ENCODE measurements around the gene CNTN4. TPM values are rescaled to one million over a fixed set of nuclear protein-coding genes. Genes with fewer than 3 reads are reported as not detected.
"Not testable (repeated sequence)": the region's sequence is repeated elsewhere in the genome, so short reads cannot be mapped to it uniquely, and the experiment has no call there.

Gene CNTN4
- total RNA-seq, 2 donors from 2014 or later: 13.0 to 50.1 TPM

DNA sequence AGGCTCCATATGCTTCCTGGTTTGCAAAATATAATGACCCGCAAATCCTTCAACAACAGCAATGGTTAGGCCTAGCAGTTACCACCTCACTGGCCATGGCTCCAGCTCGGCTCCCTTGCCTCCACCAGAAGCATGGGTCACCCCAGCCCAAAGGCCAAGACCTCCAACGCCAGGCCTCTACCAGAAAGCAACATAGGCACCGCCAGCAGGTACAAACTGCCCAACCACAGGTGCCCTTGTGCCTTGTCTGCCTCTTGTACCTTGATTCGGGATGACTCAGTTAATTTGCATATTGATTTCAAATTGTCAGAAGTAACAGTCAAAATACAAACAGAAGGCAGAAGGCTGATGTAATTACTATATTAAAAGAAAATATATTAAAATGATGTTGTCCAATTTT lies 886.8 kb downstream of the CNTN4 start:
- intact Hi-C loops (cut with DNase I): no loop called here
- DNase-seq (no peak), ATAC-seq (no peak)
- Histone ChIP-seq H3K4me3 (no peak overlapping the region), H3K27me3 (no peaks in the 10 kb centered on the region), H3K9me3 (no peaks in the 10 kb centered on the region), H3K27ac (no peak overlapping the region), H3K36me3 (replicated peaks in 1 of 2; ENCODE audit: insufficient read depth in 1 of 2, low read depth in 2 of 2) (no peaks in the 10 kb centered on the region), H3K4me1 (no peaks in the 10 kb centered on the region)
- TF ChIP-seq CTCF (IDR thresholded peaks at IDR 0.05) (no peak), POLR2A (IDR thresholded peaks at IDR 0.05) (no peak)
- WGBS, 2 donors: 69 to 71% methylated on average over 5 of the region's 5 CpGs

DNA sequence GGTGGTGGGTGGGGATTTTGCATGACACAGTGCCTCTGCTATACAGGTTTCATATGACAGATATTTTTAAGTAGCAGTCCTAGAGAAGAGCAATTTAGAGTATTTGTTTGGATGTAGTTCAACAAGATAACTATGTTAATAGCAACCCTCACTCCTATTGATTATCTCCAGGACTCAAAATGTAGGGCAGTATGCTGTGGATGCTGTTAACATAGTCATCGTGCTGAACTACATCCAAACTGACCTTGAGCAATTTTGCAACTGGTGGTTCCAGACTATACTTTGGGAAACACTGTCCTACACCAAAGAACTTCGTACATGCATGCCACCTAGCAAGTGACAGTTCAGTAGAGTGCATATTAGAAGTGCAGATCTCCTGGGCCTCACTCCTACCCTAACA lies 893.9 kb downstream of the CNTN4 start:
- intact Hi-C loops (cut with DNase I): no loop called here
- TF ChIP-seq POLR2A (IDR thresholded peaks at IDR 0.05) (no peak), CTCF (IDR thresholded peaks at IDR 0.05) (no peak)
- 35 to 51% methylated on average over 2 of the region's 2 CpGs for WGBS, 2 donors
- Histone ChIP-seq H3K27ac (no peak overlapping the region), H3K27me3 (no peaks in the 10 kb centered on the region), H3K9me3 (no peaks in the 10 kb centered on the region), H3K36me3 (replicated peaks in 1 of 2; ENCODE audit: insufficient read depth in 1 of 2, low read depth in 2 of 2) (no peaks in the 10 kb centered on the region), H3K4me1 (peaks cover 9% of the 10 kb centered on the region), H3K4me3 (no peak overlapping the region)
- DNase-seq (no peak), ATAC-seq (no peak)

GRCh38 chr3:2993130-2993529 lies 894.5 kb downstream of the CNTN4 start:
- H3K27ac ChIP-seq; H3K9me3 ChIP-seq; H3K4me1 ChIP-seq; ATAC-seq; DNase-seq; H3K27me3 ChIP-seq; H3K36me3 ChIP-seq (replicated peaks in 1 of 2; ENCODE audit: insufficient read depth in 1 of 2, low read depth in 2 of 2); intact Hi-C loops (cut with DNase I); H3K4me3 ChIP-seq: not testable (repeated sequence)
- WGBS, 2 donors: 80 to 88% methylated on average over 5 of the region's 5 CpGs

DNA sequence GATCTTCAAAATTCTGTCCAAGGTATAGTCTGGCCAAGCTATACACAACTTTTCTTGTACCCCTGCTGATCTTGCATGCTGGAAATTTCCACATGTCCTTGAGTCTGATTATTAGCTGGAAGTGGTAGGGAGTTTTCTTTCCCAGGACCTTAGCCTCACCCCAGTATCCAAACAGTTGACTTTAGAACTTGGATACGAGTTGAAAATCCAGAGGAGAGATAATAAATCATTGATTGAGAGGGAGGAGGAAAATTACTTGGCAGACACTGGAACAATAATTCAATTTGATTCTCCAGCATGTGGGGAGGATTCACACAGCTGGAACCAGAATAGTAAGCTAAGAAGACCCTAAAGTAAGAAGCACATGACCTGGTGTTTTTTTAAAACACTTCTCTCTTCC lies 895.1 kb downstream of the CNTN4 start:
- 6 to 18% methylated on average over 1 of the region's 1 CpG for WGBS, 2 donors
- ATAC-seq: no peak
- peaks cover 9% of the 10 kb centered on the region for H3K4me1 ChIP-seq
- no peak for DNase-seq
- no peak overlapping the region for H3K27ac ChIP-seq
- H3K27me3 ChIP-seq: no peaks in the 10 kb centered on the region
- no peaks in the 10 kb centered on the region for H3K9me3 ChIP-seq
- intact Hi-C loops (cut with DNase I): no loop called here
- H3K36me3 ChIP-seq (replicated peaks in 1 of 2; ENCODE audit: insufficient read depth in 1 of 2, low read depth in 2 of 2): no peaks in the 10 kb centered on the region
- TF ChIP-seq CTCF (IDR thresholded peaks at IDR 0.05): no peak
- TF ChIP-seq POLR2A (IDR thresholded peaks at IDR 0.05): no peak
- no peak overlapping the region for H3K4me3 ChIP-seq

DNA sequence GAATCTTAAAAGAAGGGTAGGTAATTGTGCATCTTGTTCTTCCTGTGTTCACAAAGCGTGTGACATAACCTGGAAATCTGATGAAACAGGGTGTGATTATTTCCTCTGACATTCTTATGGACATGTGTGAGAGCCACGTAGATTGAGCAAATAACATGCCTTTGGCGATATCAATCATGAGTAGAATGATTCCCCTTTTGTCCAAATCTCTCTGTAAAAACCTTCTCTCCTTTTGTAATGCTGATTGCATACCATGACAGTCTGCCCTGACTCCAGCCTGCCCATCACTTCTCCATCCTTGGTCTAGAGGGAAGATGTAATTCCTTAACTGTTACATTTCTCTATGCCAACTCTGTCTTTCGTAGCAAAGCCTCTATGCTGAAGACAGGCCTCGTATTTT lies 896.5 kb downstream of the CNTN4 start:
- DNase-seq: no peak
- H3K27ac ChIP-seq: no peak overlapping the region
- 58 to 76% methylated on average over 5 of the region's 5 CpGs for WGBS, 2 donors
- no peak overlapping the region for H3K4me3 ChIP-seq
- intact Hi-C loops (cut with DNase I): no loop called here
- no peaks in the 10 kb centered on the region for H3K27me3 ChIP-seq
- H3K36me3 ChIP-seq (replicated peaks in 1 of 2; ENCODE audit: insufficient read depth in 1 of 2, low read depth in 2 of 2): no peaks in the 10 kb centered on the region
- TF ChIP-seq CTCF (IDR thresholded peaks at IDR 0.05): no peak
- no peak for TF ChIP-seq POLR2A (IDR thresholded peaks at IDR 0.05)
- peaks cover 9% of the 10 kb centered on the region for H3K4me1 ChIP-seq
- H3K9me3 ChIP-seq: no peaks in the 10 kb centered on the region
- ATAC-seq: no peak

All from body of pancreas (tissue), 4 donors.